Liver (tissue), 9 donors: ENCODE measurements around the gene SLC22A13. TPM values are rescaled to one million over a fixed set of nuclear protein-coding genes. Genes with fewer than 3 reads are reported as not detected.

Source experiments
- DNase-seq: peaks from one replicate; pipeline ENCODE4 v3.0.0-alpha.2; 2017; ENCODE audit warnings: low spot score
- H3K27ac ChIP-seq, 2 donors: one replicate each; pipeline ENCODE4 v1.7.0; 2013; ENCODE audit warnings: inconsistent platforms in 2 of 2, low read length in 2 of 2, control low read depth in 1 of 2, low read depth in 1 of 2, mild to moderate bottlenecking in 1 of 2
- H3K27me3 ChIP-seq, 4 donors: one replicate each; pipeline versions ENCODE4 v1.6.1 to v1.7.0; 2013; ENCODE audit warnings: low read length in 3 of 4, inconsistent platforms in 1 of 4, mild to moderate bottlenecking in 1 of 4, moderate library complexity in 1 of 4; ENCODE audit not compliant: control insufficient read depth in 4 of 4, insufficient read depth in 4 of 4
- H3K36me3 ChIP-seq, 4 donors: one replicate each; pipeline versions ENCODE4 v1.6.1 to v1.7.0; 2013; ENCODE audit warnings: low read length in 3 of 4, mild to moderate bottlenecking in 3 of 4, low read depth in 1 of 4, moderate library complexity in 1 of 4; ENCODE audit not compliant: control insufficient read depth in 4 of 4, insufficient read depth in 3 of 4
- H3K4me1 ChIP-seq, 4 donors: one replicate each; pipeline versions ENCODE4 v1.6.1 to v1.7.0; 2013; ENCODE audit warnings: low read length in 3 of 4, mild to moderate bottlenecking in 3 of 4, moderate library complexity in 1 of 4; ENCODE audit not compliant: control insufficient read depth in 4 of 4, insufficient read depth in 4 of 4
- H3K4me3 ChIP-seq, 3 donors: one replicate each; pipeline versions ENCODE4 v1.6.1 to v1.7.0; 2013; ENCODE audit warnings: low read length in 3 of 3, control low read depth in 1 of 3, low read depth in 1 of 3, mild to moderate bottlenecking in 1 of 3
- H3K9ac ChIP-seq, 2 donors: one replicate each; pipeline ENCODE4 v1.7.0; 2013; ENCODE audit warnings: low read length in 2 of 2, mild to moderate bottlenecking in 2 of 2, moderate library complexity in 2 of 2, control low read depth in 1 of 2, low read depth in 1 of 2
- H3K9me3 ChIP-seq, 4 donors: one replicate each; pipeline versions ENCODE4 v1.6.1 to v1.7.0; 2013; ENCODE audit warnings: low read length in 3 of 4; ENCODE audit not compliant: control insufficient read depth in 4 of 4
- ATF3 ChIP-seq: IDR thresholded peaks from 2 replicates; pipeline ENCODE4 v1.6.1; 2016; ENCODE audit warnings: antibody characterized with exemption
- EGR1 ChIP-seq, 2 donors: IDR thresholded peaks; 2 replicates each; pipeline ENCODE4 v1.6.1; 2016 to 2018; ENCODE audit warnings: antibody characterized with exemption in 2 of 2, low read depth in 2 of 2
- FOXA1 ChIP-seq: IDR thresholded peaks from 2 replicates; pipeline ENCODE4 v1.6.1; 2016; ENCODE audit warnings: antibody characterized with exemption
- HNF4A ChIP-seq, 2 donors: conservative IDR thresholded peaks; 2 replicates each; pipeline ENCODE4 v1.6.1; 2016; ENCODE audit warnings: antibody characterized with exemption in 2 of 2, mild to moderate bottlenecking in 2 of 2
- HNF4G ChIP-seq: IDR thresholded peaks from 2 replicates; pipeline ENCODE4 v1.6.1; 2016; ENCODE audit warnings: antibody characterized with exemption
- JUND ChIP-seq, 2 donors: IDR thresholded peaks; 2 replicates each; pipeline ENCODE4 v1.6.1; 2016; ENCODE audit warnings: antibody characterized with exemption in 2 of 2
- NR2F2 ChIP-seq: IDR thresholded peaks from 2 replicates; pipeline ENCODE4 v1.6.1; 2016; ENCODE audit warnings: antibody characterized with exemption
- RAD21 ChIP-seq, 2 donors: IDR thresholded peaks; 2 replicates each; pipeline ENCODE4 v1.6.1; 2016; ENCODE audit warnings: antibody characterized with exemption in 2 of 2, mild to moderate bottlenecking in 2 of 2
- REST ChIP-seq: IDR thresholded peaks from 2 replicates; pipeline ENCODE4 v1.6.1; 2016; ENCODE audit warnings: antibody characterized with exemption, mild to moderate bottlenecking
- TAF1 ChIP-seq: conservative IDR thresholded peaks from 2 replicates; pipeline ENCODE4 v1.6.1; 2016; ENCODE audit warnings: antibody characterized with exemption, mild to moderate bottlenecking
- ZBTB33 ChIP-seq: IDR thresholded peaks from 2 replicates; pipeline ENCODE4 v1.6.1; 2016; ENCODE audit warnings: antibody characterized with exemption
- WGBS: extraction: QIAGEN DNeasy Blood & Tissue Kit; methylation state at CpG from one replicate; pipeline ENCODE4 v1.1.7; 2013; 5-methylcytosine and 5-hydroxymethylcytosine counted together
- polyA plus RNA-seq, 2 donors: library from polyadenylated mRNA; stranded (reverse) in 1 of 2; unstranded in 1 of 2; fragments of 200-250 nt in 1 of 2; fragments of >200 nt in 1 of 2; fragmentation: Nextera tagmentation in 1 of 2; extraction: Ambion mirVana in 1 of 2; gene quantifications; one replicate each; pipeline versions ENCODE4 v1.2.1 to v1.2.3, GENCODE V29; 2013 to 2015
- total RNA-seq, 2 donors: library from RNA; depleted of rRNA; stranded (reverse); fragments of >200 nt; gene quantifications; one replicate each; pipeline ENCODE4 v1.2.3, GENCODE V29; 2014
- TF ChIP-seq, protein P1 (sequence below): fragments of 150-350 bp; IDR thresholded peaks from 2 replicates; pipeline ENCODE4 v1.5.1; 2017; ENCODE audit warnings: improper control_type of control experiment, low read depth, low read length; ENCODE audit not compliant: missing input control
- donor health status: healthy.
- donor health status: healthy.
- donor health status: healthy.
- donor health status: healthy.
- donor health status: healthy.

SLC22A13 gene
- total and polyA plus RNA-seq, 4 donors = 0.10 to 0.42 (median 0.14) TPM; not detected in 1

- 77% methylated on average over 5 of the region's 5 CpGs for WGBS
- no peak for DNase-seq
These were observed 32.5 kb downstream of the SLC22A13 start for GRCh38 chr3:38297947-38298711.

DNA sequence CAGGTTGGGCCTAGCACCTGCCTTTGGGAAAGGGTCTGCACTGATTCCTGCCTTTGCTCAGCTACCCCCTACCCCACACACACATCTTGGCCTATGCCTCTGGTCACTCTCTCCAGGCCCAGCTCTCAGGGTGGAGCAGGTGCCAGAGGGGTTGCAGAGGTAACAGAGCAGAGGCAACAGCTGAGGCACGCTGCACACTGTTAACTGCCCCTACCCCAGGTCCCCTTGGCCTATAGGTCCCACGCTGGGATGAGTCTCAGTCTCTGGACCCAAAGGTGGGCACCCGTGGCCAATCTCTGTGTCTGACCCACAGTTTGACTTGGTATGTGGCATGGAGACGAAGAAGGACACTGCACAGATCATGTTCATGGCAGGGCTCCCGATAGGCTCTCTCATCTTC lies 41.3 kb downstream of the SLC22A13 start:
- Histone ChIP-seq H3K4me1 (no peaks in the 10 kb centered on the region), H3K4me3 (no peak overlapping the region), H3K27me3 (no peaks in the 10 kb centered on the region), H3K9me3 (no peaks in the 10 kb centered on the region), H3K9ac (no peak overlapping the region), H3K36me3 (no peaks in the 10 kb centered on the region), H3K27ac (no peak overlapping the region)
- TF ChIP-seq HNF4A (conservative IDR thresholded peaks at IDR 0.05) (no peak), NR2F2 (no peak), REST (no peak), EGR1 (IDR thresholded peaks at IDR 0.05; ENCODE audit: low read depth in 2 of 2) (no peak), HNF4G (no peak), TAF1 (no peak), JUND (IDR thresholded peaks at IDR 0.05) (no peak)
- WGBS = 95% methylated on average over 5 of the region's 5 CpGs
- DNase-seq = no peak

More at GRCh38 chr3:38297947-38298711, 32.5 kb downstream of the SLC22A13 start:
- no peaks in the 10 kb centered on the region for H3K4me1 ChIP-seq
- H3K9ac ChIP-seq = no peak overlapping the region
- H3K4me3 ChIP-seq = no peak overlapping the region
- H3K9me3 ChIP-seq = no peaks in the 10 kb centered on the region
- H3K27ac ChIP-seq = no peak overlapping the region
- H3K27me3 ChIP-seq = no peaks in the 10 kb centered on the region
- no peak for TF ChIP-seq ATF3
- peak; percentile 58 to 67 for TF ChIP-seq RAD21 (IDR thresholded peaks at IDR 0.05)
- TF ChIP-seq, protein P1, sequence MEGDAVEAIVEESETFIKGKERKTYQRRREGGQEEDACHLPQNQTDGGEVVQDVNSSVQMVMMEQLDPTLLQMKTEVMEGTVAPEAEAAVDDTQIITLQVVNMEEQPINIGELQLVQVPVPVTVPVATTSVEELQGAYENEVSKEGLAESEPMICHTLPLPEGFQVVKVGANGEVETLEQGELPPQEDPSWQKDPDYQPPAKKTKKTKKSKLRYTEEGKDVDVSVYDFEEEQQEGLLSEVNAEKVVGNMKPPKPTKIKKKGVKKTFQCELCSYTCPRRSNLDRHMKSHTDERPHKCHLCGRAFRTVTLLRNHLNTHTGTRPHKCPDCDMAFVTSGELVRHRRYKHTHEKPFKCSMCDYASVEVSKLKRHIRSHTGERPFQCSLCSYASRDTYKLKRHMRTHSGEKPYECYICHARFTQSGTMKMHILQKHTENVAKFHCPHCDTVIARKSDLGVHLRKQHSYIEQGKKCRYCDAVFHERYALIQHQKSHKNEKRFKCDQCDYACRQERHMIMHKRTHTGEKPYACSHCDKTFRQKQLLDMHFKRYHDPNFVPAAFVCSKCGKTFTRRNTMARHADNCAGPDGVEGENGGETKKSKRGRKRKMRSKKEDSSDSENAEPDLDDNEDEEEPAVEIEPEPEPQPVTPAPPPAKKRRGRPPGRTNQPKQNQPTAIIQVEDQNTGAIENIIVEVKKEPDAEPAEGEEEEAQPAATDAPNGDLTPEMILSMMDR = peak; percentile 20
- H3K36me3 ChIP-seq = no peaks in the 10 kb centered on the region

DNA sequence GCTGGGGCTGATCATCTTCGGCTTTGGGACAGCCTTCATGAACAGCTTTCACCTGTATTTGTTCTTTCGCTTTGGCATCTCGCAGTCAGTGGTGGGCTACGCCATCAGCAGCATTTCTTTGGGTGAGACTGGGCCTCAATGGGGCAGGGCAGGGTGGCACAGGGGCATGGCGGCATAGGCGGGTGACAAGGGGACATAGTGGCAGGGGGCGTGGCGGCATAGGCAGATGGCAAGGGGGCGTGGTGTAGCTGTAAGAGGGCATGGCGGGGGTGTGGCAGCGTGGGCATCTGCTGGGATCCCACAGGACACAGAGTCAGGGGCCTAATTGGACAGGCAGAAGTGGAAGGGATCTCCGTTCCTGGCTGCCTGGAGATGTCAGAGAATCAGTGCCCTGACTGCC lies 42.0 kb downstream of the SLC22A13 start:
- Histone ChIP-seq H3K4me1 (no peaks in the 10 kb centered on the region), H3K9ac (no peak overlapping the region), H3K27ac (no peak overlapping the region), H3K4me3 (no peak overlapping the region), H3K27me3 (no peaks in the 10 kb centered on the region), H3K36me3 (no peaks in the 10 kb centered on the region), H3K9me3 (no peaks in the 10 kb centered on the region)
- TF ChIP-seq ZBTB33 (no peak), NR2F2 (no peak), FOXA1 (no peak), RAD21 (IDR thresholded peaks at IDR 0.05) (no peak)
- TF ChIP-seq, protein P1 = no peak
- DNase-seq = no peak
- WGBS = 96% methylated on average over 12 of the region's 12 CpGs
